ENCODE results near the gene MAK. TPM values are rescaled to one million over a fixed set of nuclear protein-coding genes. Genes with fewer than 3 reads are reported as not detected.
"Not testable (repeated sequence)": the region's sequence is repeated elsewhere in the genome, so short reads cannot be mapped to it uniquely, and the experiment has no call there.

MAK gene
- total RNA-seq, 1 donor from 2014 or later, result 0.10 TPM

- no peak for DNase-seq
Observed at GRCh38 chr6:10791673-10792072, 46.7 kb downstream of the MAK start.

- no peak for DNase-seq
Observed at GRCh38 chr6:10779076-10779475, 59.3 kb downstream of the MAK start.

- DNase-seq, result no peak
Observed at GRCh38 chr6:10778230-10778629, 60.1 kb downstream of the MAK start.

GRCh38 chr6:10771371-10771894 is 66.9 kb downstream of the MAK start:
- no peak for DNase-seq

GRCh38 chr6:10769419-10769818 is 68.9 kb downstream of the MAK start:
- DNase-seq, result no peak

GRCh38 chr6:10763006-10763405 is 75.3 kb downstream of the MAK start:
- no peak for DNase-seq

GRCh38 chr6:10759884-10760329 is 78.4 kb downstream of the MAK start:
- DNase-seq, result no peak

GRCh38 chr6:10759312-10759839 is 79.0 kb downstream of the MAK start:
- peak; percentile 81 for DNase-seq

- no peak for DNase-seq
Observed at GRCh38 chr6:10756085-10756484, 82.3 kb downstream of the MAK start.

GRCh38 chr6:10751757-10752156 is 86.6 kb downstream of the MAK start:
- not testable (repeated sequence) for DNase-seq

- DNase-seq, result not testable (repeated sequence)
Observed at GRCh38 chr6:10750568-10750967, 87.8 kb downstream of the MAK start.

GRCh38 chr6:10749734-10750133 is 88.6 kb downstream of the MAK start:
- DNase-seq, result no peak

GRCh38 chr6:10747251-10747972 is 90.9 kb downstream of the MAK start, which contains the start of gene TMEM14B:
TSS of gene TMEM14B (plus strand) at chr6:10747805. CDS start at chr6:10749246, 1,441 bp downstream.
- peak; percentile 97 for DNase-seq

- DNase-seq, result no peak
Observed at GRCh38 chr6:10746915-10747250, 91.5 kb downstream of the MAK start.

- DNase-seq, result no peak
Observed at GRCh38 chr6:10745116-10745515, 93.2 kb downstream of the MAK start.

- no peak for DNase-seq
Observed at GRCh38 chr6:10743515-10743914, 94.8 kb downstream of the MAK start.

- DNase-seq, result no peak
Observed at GRCh38 chr6:10742251-10742650, 96.1 kb downstream of the MAK start.

GRCh38 chr6:10741643-10742042 is 96.7 kb downstream of the MAK start:
- not testable (repeated sequence) for DNase-seq

GRCh38 chr6:10740061-10740460 is 98.3 kb downstream of the MAK start:
- DNase-seq, result no peak

GRCh38 chr6:10736731-10737130 is 101.6 kb downstream of the MAK start:
- DNase-seq, result no peak

- DNase-seq, result no peak
Observed at GRCh38 chr6:10733863-10734262, 104.5 kb downstream of the MAK start.

GRCh38 chr6:10733151-10733715 is 105.1 kb downstream of the MAK start:
- no peak for DNase-seq

- no peak for DNase-seq
Observed at GRCh38 chr6:10730254-10730653, 108.1 kb downstream of the MAK start.

GRCh38 chr6:10725716-10726115 is 112.6 kb downstream of the MAK start:
- DNase-seq, result no peak
